ENCODE results near the gene JHY. TPM values are rescaled to one million over a fixed set of nuclear protein-coding genes. Genes with fewer than 3 reads are reported as not detected.

Gene JHY
- total RNA-seq, 4 donors from 2014 or later: 6.9 to 15.6 (median 10.2) TPM

- TF ChIP-seq, protein P1, sequence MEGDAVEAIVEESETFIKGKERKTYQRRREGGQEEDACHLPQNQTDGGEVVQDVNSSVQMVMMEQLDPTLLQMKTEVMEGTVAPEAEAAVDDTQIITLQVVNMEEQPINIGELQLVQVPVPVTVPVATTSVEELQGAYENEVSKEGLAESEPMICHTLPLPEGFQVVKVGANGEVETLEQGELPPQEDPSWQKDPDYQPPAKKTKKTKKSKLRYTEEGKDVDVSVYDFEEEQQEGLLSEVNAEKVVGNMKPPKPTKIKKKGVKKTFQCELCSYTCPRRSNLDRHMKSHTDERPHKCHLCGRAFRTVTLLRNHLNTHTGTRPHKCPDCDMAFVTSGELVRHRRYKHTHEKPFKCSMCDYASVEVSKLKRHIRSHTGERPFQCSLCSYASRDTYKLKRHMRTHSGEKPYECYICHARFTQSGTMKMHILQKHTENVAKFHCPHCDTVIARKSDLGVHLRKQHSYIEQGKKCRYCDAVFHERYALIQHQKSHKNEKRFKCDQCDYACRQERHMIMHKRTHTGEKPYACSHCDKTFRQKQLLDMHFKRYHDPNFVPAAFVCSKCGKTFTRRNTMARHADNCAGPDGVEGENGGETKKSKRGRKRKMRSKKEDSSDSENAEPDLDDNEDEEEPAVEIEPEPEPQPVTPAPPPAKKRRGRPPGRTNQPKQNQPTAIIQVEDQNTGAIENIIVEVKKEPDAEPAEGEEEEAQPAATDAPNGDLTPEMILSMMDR (IDR thresholded peaks at IDR 0.05): no peak
- TF ChIP-seq POLR2A (IDR thresholded peaks at IDR 0.05): no peak
- no peak for TF ChIP-seq POLR2AphosphoS5 (IDR thresholded peaks at IDR 0.05)
- no peak for TF ChIP-seq EP300 (IDR thresholded peaks at IDR 0.05)
- H3K4me1 ChIP-seq: peaks cover 0 to 53% (median 28%) of the 10 kb centered on the region in 3 donors
- H3K4me3 ChIP-seq: no peak within 1 kb of the TSS
- ATAC-seq: no peak
- no peaks in the 10 kb centered on the region for H3K36me3 ChIP-seq
- H3K27me3 ChIP-seq: peaks cover 100% of the 10 kb centered on the region
- WGBS, 2 donors (ENCODE audit: low coverage in 1 of 2): 7 to 18% methylated on average over 4 to 15 of the region's 35 CpGs
- no peak within 1 kb of the TSS for H3K27ac ChIP-seq
- H3K9me3 ChIP-seq: no peaks in the 10 kb centered on the region
Measured at GRCh38 chr11:122981388-122982264, 99.1 kb downstream of the JHY start, which contains the start of gene BSX. Gene BSX, minus strand, starts transcription at chr11:122981834. Its CDS starts 163 bp downstream, at chr11:122981671.

GRCh38 chr11:122983438-122984185, 101.1 kb downstream of the JHY start:
- H3K27ac ChIP-seq: no peak overlapping the region
- H3K9me3 ChIP-seq: no peaks in the 10 kb centered on the region
- 15 to 25% methylated on average over 9 of the region's 26 CpGs for WGBS, 2 donors (ENCODE audit: low coverage in 1 of 2)
- H3K36me3 ChIP-seq: no peaks in the 10 kb centered on the region
- peaks cover 0 to 37% (median 22%) of the 10 kb centered on the region in 3 donors for H3K4me1 ChIP-seq
- H3K4me3 ChIP-seq: peak overlapping the region; percentile 47 to 65
- H3K27me3 ChIP-seq: peaks cover 98% of the 10 kb centered on the region
- no peak for TF ChIP-seq EP300 (IDR thresholded peaks at IDR 0.05)
- TF ChIP-seq POLR2A (IDR thresholded peaks at IDR 0.05): no peak
- TF ChIP-seq, protein P1 (IDR thresholded peaks at IDR 0.05): no peak
- no peak for TF ChIP-seq POLR2AphosphoS5 (IDR thresholded peaks at IDR 0.05)
- no peak for ATAC-seq

DNA sequence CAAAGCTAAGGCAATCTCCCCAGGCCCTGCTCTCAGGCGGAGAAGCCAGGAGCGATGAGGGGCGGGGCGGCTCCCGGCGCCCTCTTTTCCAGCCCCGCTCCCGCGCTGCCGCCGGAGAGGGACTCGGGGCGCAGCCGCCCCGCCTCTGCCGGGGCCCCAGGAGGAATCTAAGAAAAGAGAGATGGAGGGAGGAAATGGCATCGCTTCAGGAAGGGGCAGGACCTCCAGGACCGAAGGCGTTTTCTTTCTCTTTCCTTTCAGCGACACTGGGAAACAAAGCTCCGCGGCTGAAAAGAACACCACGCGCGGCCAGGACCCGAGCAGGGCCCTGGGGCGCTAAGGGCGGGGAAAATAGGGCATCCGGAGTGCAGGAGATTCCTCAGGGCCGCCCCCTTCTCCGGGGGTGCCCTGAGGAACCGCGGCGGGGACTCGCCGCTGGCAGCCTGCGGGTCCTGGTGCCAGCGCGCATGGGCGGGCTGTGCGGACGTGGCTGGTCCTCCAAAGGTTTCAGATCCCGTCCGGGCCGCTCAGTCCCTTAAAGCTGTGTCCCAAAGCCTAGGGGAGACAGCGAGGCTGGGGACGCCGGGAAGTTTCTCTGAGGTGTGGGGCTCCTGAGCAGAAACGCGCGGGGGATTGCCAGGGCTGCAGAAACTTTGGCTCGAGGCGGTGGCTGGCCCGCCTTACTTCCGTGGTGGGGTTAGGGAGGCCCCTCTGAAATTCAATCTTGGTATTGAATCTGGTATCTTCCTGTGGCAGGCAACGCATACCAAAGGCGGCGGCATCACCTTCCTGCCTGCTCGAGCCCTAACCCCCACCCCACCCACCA, 101.8 kb downstream of the JHY start:
- Histone ChIP-seq H3K27ac (no peak overlapping the region), H3K27me3 (peaks cover 90% of the 10 kb centered on the region), H3K4me1 (peaks cover 0 to 32% (median 21%) of the 10 kb centered on the region in 3 donors), H3K4me3 (peak overlapping the region; percentile 47 to 65), H3K9me3 (no peaks in the 10 kb centered on the region), H3K36me3 (no peaks in the 10 kb centered on the region)
- no peak for TF ChIP-seq POLR2A (IDR thresholded peaks at IDR 0.05)
- TF ChIP-seq POLR2AphosphoS5 (IDR thresholded peaks at IDR 0.05): no peak
- TF ChIP-seq, protein P1 (IDR thresholded peaks at IDR 0.05): no peak
- TF ChIP-seq EP300 (IDR thresholded peaks at IDR 0.05): no peak
- WGBS, 2 donors (ENCODE audit: low coverage in 1 of 2): 0% methylated on average over 1 to 4 of the region's 59 CpGs
- ATAC-seq: no peak

DNA sequence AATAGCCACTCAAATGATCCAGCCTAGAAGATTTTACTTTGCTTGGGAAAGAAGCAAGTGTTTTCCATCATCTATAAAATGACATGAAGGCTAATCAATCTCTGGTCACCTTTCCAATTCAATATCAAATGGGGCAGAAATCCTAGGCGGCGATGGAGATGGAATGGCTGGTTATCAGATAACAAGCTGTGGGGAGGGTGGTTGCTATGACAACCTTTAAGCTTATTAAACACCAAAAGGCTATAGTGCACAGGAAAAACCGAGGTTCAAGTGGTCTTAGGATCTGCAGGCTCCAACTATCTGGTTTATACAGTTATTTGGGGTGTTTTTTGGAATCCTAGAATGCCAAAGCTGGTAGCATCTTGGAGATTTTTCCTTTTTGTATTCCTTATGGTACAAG, 113.0 kb downstream of the JHY start:
- no peak for ATAC-seq
- TF ChIP-seq POLR2AphosphoS5 (IDR thresholded peaks at IDR 0.05) (no peak), POLR2A (IDR thresholded peaks at IDR 0.05) (no peak), EP300 (IDR thresholded peaks at IDR 0.05) (no peak)
- TF ChIP-seq, protein P1 (IDR thresholded peaks at IDR 0.05): no peak
- 19 to 25% methylated on average over 3 of the region's 3 CpGs for WGBS, 2 donors (ENCODE audit: low coverage in 1 of 2)
- Histone ChIP-seq H3K4me3 (no peak overlapping the region), H3K36me3 (no peaks in the 10 kb centered on the region), H3K4me1 (no peaks in the 10 kb centered on the region), H3K9me3 (no peaks in the 10 kb centered on the region), H3K27me3 (peaks cover 69% of the 10 kb centered on the region), H3K27ac (no peak overlapping the region)

Measured in gastroesophageal sphincter (tissue), 4 donors.